GM19467 (cell line): ENCODE results near the gene USP3.

Source experiments
- ATAC-seq: cut with Tn5 transposase; IDR thresholded peaks from one replicate; pipeline ENCODE4 v1.9.1; 2021; ENCODE audit warnings: mild to moderate bottlenecking, moderate library complexity; ENCODE audit not compliant: unreplicated experiment

The USP3 gene, protein sequence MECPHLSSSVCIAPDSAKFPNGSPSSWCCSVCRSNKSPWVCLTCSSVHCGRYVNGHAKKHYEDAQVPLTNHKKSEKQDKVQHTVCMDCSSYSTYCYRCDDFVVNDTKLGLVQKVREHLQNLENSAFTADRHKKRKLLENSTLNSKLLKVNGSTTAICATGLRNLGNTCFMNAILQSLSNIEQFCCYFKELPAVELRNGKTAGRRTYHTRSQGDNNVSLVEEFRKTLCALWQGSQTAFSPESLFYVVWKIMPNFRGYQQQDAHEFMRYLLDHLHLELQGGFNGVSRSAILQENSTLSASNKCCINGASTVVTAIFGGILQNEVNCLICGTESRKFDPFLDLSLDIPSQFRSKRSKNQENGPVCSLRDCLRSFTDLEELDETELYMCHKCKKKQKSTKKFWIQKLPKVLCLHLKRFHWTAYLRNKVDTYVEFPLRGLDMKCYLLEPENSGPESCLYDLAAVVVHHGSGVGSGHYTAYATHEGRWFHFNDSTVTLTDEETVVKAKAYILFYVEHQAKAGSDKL

DNA sequence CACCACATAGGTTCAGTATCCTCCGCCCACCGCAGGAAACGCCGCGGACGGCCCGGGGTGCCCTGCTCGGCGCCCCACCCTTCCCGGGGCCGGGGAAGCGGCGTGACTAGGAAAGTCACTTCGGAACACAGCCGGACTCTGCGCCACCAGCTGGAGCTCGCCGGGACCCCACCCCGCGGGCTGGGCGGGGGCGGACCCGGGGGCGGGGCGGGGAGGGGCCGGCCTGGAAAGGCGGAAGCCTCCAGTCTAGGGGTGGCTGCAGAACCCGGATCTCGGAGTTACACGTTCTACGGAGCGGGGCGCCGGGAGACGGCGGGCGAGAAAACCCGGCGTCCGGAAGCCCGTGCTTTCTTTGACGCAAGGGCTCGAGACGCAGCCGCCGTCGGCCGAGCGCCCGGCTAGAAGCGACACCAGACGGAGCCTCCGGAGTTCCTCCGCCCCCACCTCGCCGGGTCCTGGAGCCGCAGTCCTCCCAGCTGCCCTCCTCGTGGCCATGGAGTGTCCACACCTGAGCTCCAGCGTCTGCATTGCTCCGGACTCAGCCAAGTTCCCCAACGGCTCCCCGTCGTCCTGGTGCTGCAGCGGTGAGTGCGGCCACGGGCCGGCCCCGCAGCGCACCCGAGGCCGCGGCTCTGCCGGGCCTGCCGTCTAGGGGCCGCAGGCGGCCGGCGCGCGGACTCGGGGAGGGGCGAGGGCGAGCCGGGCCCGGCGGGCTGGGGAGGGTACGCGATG, at the start of gene USP3:
USP3 (plus strand) TSS at position 347 of the 732 bp plus-strand sequence; CDS start at position 494, 147 bp downstream.
- ATAC-seq = peak; percentile 49

DNA sequence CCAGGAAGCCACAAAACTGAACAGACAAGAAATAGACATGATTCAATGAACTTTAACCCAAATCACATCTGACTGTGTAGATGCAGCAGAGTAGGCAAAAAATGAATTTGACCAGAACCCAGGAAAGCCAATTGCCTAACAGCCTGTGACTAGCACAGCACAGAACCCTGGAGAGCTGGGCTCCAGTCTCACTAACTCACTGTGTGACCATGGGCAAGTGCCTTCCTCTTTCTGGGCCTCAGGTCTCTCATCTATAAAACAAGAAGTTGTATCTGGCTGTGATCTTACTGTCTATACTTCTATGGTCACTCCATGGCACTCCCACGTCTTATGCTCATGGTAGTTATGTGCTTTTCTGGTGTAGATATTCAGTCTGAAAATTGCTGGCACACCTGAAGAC, 48.1 kb upstream of the USP3 start:
- ATAC-seq = no peak

DNA sequence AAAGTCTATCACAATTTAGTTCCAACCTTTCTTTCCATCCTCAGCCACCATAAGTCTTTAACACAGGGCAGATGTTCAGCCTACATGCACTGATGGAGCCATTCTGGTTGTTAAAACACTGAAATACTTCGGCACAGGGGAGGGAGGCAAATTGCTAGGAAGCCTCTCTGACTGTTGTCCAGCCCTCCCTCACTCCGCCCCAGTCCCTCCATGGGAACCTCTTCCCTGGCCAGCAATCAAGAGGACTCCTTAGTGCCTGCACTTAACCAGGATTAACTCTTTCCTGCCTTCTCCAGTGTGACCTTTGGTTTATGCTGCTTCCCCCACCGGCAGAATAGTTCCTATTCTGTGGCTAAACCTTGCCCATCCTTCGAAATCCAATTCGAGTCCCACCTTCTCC, 47.0 kb upstream of the USP3 start:
- no peak for ATAC-seq

DNA sequence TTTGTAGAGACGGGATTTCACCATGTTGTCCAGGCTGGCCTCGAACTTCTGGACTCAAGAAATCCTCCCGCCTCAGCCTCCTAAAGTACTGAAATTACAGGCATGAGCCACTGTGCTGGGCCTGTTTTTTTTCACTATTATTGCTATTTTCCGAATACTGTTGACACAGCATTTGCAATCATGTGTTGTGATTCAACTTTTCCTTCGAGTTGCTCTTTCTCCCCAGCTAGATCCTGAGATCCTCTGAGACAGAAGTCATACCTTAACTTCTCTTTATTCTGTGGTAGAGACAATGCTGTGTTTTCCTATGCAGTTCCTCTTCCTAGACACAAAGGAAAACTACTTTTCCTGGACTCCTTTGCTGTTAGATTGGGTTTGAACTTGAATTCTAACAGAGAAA, 46.4 kb upstream of the USP3 start:
- ATAC-seq = no peak

DNA sequence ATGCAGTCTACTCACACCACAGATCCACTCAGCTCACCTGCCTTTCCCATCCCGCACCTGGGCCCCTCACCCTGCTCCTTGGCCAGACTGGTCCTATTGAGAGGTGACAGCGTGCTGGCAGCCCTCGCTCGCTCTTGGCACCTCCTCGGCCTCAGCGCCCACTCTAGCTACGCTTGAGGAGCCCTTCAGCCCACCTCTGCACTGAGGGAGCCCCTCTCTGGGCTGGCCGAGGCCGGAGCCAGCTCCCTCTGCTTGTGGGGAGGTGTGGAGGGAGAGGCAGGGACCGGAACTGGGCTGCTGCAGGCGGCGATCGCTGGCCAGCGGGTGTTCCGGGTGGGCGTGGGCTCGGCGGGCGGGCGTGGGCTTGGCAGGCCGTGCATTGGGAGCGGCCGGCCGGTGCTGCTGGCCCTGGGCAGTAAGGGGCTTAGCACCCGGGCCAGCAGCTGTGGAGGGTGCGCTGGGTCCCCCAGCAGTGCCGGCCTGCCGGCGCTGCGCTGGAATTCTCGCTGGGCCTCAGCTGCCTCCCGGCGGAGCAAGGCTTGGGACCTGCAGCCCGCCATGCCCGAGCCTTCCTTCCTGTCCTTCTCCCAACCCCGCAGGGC, 45.5 kb upstream of the USP3 start:
- no peak for ATAC-seq

DNA sequence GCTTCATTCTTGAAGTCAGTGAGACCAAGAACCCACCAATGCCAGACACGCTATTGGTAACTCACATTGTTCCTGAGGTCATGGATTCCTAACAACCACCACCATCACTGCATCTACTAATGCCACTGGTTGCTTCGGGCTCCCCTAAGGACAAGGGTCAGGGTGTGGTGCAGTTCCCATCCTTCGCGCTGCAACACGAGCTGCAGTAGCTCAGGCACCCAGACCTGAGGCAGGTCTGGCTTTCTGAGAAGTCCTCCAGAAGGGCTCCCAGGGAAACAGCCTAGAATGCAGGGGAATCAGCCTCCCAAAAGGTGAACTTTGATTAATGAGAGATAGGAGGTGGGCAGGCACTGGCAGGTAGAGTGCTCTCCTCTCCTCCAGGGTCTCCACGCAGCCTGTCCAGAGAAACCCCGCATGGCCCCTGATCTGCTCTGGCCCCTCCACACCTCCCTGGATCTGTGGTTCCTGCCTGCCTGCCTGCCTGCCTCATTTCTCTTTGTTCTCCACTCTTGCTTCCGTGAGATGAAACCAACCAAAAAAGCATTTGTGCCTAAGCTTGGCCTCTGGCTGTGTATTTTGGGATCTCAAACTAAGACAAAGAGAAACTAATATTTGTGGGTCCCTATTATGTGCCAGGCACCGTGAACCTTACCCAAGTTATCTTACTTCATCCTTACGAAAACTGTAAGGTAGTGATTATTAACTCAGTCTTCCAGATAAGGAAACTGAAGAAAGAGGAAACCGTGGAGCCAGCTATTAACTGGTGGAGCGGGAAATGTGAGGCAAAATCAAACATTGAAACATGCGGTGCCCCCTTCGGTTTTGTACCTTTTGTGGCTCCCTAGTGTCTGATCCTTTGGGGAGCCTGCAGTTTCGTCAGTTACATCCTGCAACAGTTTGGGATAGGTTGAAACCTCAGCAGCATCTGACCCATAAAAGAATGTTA, 43.9 kb upstream of the USP3 start:
- ATAC-seq = no peak

DNA sequence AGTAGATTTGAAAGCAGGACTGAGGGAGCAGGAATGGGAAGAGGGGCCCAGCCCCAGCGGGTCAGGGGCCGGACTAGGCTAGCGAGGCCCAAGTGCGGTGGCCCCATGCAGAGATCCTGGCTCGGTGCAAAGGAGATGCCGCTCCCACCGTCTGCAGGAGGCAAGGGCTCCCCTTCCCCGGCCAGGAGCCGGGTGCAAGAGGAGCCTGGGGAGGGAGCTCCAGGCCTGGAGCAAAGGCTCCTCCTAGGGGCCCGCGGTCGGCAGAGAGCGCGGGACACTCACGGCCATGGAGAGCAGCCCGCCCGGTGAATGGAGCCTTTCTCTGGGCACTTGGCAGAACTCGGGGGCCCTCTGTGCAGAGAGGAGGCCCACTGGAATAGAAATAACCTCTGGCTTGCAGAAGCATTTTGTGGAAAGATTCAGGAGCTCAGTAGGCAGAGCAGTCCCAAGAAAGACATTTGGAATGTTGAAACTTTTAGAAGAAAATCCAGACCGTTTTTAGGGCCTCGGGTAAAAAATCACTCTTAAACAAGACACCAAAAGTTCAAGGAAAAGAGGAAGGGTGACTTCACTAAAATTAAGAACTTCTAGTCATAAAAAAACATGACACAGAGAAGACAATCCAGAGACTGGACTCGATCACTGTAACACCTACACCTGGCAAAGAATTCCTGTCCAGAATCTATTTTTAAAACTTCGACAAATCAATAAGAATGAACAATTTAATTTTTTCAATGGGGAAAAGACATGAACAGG, 43.0 kb upstream of the USP3 start:
- no peak for ATAC-seq

DNA sequence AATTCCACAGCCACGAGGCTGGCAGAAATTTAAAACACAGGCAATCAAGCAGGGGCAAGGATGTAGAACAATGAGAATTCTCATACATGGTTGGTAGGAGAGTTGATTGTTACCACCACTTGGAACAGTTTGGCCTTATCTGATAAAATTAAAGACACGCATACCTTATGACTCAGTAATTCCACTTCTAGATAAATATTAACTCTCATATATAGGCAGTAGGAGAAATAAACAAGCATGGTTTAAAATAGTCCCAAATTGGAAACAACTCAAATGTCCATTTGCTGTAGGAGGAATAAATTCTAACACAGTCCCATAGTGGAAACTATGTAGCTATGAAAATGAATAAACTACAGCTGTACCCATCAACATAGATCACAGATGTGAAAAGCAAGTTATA, 42.3 kb upstream of the USP3 start:
- no peak for ATAC-seq

DNA sequence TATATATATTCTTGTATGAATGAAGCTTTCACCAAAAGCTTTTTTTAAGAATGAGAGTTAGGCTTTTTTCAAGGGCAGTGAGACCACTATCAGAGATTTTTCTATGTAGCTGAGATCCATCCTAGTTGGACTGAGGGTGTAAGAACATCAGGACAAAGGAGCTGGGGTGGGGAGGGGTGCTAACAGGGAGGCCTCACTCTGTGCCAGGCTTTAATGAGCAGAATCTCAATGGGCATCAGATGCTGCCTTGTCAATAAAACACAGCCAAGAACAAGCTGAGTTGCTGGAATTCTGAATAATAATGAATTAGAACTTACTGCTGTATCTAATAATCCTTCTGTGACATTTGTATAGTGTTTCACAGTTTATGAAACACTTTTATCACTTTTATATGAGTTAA, 41.4 kb upstream of the USP3 start:
- no peak for ATAC-seq

DNA sequence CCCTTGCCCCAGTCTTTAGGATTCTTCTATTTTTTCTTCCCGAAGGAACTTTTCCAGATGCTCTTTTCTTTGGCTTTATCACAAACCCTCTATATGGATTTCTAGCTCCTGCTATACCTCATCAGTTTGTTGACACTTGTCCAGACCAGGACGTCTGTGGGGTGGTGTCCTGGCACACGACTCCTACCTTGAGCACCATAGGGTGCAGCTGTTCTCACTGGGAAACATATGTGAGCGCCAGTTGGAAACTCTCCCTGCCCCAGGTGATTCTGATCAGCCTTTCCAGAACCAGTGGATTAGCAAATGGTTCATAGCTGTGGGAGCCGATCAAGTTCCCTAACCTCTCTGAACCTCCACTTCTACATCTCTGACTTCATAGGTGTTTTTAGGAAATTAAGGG, 40.6 kb upstream of the USP3 start:
- ATAC-seq = no peak

DNA sequence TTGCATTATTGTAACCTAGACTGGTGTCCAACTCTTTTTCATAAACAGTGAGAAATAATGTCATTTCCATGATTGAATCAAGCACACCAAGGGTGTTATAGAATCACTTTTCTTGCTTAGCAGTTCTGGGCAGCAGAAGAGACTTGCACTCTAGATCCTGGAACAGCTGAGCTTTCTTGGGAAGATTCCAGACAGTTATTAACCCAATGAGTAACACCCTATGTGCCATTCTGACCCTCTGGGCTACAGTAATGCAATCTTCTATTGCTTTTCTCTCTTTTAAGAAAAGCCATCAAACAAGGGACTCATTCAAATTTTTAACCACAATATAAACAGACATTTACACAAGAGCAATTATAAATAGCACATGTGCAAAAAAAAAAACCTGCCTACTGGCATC, 39.3 kb upstream of the USP3 start:
- ATAC-seq = no peak

DNA sequence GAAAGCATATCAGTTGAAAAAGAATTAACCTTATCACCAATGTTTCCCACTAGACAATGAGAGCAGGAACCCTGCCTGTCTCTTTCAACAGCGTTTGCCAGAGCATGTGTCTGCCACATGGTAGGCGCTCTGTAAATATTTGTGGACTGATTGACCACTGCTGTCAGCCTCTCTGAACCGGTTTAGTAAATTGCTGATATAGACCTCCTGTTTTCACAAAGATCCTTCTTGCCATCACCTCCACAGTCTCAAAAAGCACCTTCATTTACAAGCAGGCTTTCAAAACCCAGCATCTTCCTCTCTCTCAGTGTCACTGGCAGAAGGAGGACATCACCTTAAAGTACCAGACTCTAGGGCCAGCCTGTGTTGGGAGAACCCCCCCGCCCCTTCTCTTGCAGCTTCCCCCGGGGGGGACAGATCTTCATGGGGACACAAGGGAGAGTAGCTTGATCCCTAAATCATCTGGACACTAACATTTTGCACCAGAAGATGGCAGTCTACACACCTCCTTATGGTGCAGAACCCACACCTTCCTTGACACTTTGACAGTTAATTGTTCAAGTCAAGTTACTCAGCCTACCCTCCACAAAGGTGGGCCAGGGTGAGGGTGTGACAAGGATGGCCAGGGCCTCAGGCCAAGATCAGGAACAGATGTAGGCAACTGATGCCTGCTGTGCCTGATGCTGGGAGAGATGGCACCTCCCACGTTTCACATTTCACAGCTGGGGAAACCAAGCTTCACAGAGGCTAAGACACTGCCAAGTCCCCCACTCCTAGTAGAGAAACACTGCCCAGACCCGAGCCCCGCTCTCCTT, 37.8 kb upstream of the USP3 start:
- no peak for ATAC-seq

DNA sequence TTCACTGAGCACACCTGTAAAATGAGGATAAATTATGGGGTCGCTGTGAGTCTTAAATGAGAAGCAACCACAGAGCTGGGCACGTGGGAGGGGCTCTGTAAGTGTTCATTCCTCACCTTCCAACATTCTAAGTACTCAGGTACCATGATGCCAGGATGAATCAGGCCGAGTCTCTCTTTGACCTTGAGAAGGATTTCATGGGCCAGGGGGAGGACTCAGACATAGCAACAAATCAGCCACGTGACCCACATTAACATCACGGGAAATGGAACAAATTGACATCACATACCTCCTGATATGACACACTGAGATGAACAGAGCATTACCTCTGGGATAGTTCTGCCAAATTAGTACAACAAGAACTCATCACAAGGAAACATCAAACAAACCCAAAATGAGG, 35.2 kb upstream of the USP3 start:
- ATAC-seq = no peak

DNA sequence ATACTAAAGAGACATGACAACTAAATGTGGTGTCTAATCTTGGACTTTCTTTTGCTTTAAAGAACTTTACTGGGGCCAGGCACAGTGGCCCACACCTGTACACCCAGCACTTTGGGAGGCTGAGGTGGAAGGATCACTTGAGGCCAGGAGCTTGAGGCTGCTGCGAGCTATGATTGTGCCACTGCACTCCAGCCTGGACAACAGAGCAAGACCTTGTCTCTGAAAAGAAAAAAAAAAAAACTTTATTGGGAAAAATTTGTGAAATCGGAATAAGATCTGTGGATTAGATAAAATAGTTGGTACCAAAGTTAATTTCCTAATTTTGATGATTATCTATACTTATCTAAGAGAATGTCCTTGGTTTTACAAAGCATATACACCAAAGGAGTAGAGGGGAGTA, 34.4 kb upstream of the USP3 start:
- ATAC-seq = no peak

DNA sequence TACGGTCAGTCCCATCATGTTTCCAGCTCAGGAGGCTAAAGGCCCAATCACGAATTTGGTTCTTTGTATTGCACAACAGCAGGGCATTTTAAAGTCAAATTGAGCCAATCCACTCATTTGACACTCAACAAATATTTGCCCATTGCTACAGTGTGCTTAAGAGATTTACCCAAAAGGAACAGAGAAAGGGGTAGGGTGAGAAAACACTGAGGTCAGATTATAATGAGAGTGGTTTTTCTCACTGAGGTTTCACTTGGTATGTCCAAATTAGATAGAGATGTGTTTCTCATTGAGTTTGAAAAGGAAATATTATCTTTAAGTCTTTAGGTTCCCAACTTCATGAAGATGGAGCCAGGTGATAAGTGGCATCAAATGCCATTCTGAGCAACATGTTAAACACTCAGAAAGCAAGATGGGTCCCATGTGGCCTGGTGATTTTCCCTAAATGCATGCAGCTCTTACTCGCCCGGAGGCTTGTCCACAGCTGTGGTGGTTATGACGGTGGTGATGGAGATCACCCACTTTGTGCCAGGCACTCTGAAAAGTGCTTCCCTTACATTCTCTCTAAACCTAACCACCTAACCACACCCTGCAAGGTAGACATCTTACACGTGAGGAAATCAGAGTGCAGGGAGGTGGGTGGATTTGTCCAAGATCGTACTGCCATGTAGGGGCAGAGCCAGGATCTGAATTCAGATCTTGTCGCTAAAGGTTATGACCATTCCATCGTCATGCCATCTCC, 31.2 kb upstream of the USP3 start:
- no peak for ATAC-seq

DNA sequence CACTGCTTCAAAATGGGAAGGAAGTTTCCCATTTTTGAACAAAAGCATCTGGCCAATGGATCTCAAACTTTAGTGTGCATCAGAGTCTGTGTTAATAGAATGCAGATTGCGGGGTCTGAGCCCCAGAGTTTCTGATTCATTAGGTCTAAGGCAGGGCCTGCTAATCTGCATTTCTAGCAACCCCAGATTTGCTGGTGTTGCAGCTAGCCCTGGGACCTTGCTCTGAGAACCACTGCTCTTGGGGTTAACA, 30.7 kb upstream of the USP3 start:
- ATAC-seq = no peak

DNA sequence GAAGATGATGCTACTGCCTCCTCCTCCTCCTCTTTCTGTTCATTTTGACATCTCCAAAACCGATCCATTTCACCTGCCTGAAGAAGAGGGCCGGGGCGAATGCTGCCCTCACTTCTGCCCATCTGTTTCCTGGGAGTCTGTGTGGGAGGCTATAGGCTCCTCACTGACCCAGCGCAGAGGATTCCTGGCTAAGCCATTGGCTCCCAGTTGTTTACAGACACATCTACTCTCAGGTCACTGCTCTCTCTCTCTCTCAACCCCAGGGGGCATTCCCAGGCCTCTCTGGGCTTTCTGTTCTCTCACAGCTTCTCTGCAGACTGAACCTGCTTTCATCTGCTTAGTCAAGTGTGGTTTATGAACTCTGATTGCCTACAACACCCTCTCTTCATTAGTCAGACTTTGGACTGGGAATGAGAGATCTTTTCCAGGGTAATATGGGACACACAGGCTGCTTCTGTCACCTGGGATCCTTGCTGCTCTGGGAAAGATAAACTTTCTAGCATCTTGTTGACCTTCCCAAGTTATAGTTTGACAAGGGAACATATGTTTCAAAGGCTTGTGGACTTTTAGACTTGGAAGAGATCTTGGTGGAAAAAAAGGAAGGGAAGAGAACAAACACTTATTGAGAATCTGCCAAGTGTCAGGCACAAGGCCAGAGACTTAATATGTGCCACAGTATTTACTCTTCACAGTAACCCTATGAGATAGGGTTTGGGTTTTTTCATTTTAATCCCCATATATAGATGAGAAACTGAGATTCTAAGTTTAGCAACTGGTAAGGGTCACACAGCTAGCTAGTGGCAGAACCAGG, 30.2 kb upstream of the USP3 start:
- ATAC-seq = peak; percentile 56

DNA sequence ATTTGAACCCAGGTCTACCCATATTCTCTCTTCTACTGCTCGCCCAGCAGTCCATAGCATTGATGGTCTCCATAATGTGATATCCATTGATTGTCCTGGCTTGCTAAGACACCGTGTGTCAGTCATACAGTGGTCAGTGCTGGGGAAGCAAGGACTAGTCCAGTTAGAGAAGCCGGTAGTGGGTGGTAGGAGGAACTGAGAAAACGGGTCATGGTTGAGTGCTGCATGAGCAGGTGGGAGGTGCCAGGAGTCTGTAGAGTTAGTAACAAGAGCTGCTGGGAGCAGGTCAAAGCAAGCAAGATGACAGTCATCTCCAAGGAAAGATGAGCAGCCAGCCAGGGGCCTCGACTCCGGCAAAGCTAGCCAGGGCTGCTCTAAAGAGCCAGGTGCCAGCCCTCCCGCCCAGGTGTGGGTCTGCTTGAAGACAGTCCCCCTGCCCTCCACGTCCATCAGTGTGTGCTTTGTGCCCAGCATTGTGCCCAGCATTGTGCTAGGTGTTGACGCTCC, 29.5 kb upstream of the USP3 start:
- ATAC-seq = peak; percentile 59
